Tibial artery (tissue), 4 donors: ENCODE data around the gene ZBTB7C.

ENCODE experiments used
- DNase-seq, 2 donors: peaks; one replicate each; pipeline ENCODE4 v3.0.0-alpha.2; 2019
- H3K27ac ChIP-seq, 2 donors: fragments of 200-600 bp; sonication (generic) in 1 of 2; 1 replicate in 1 of 2; 2 replicates in 1 of 2; pipeline ENCODE4 v1.5.1; 2018 to 2019; ENCODE audit warnings: mild to moderate bottlenecking in 1 of 2
- H3K27me3 ChIP-seq, 2 donors: fragments of 200-600 bp; sonication (generic) in 1 of 2; one replicate each; pipeline versions ENCODE4 v1.5.1 to v1.6.0; 2016 to 2019
- H3K36me3 ChIP-seq, 3 donors: fragments of 200-600 bp; sonication (generic) in 2 of 3; one replicate each; pipeline ENCODE4 v1.5.1; 2016 to 2019; ENCODE audit warnings: mild to moderate bottlenecking in 2 of 3
- H3K4me1 ChIP-seq, 4 donors: fragments of 200-600 bp; sonication (generic) in 2 of 4; 1 replicate in 3 of 4; 2 replicates in 1 of 4; pipeline ENCODE4 v1.5.1; 2016 to 2019
- H3K4me3 ChIP-seq, 2 donors: fragments of 200-600 bp; sonication (generic) in 1 of 2; 1 replicate in 1 of 2; 2 replicates in 1 of 2; pipeline ENCODE4 v1.5.1; 2018 to 2019; ENCODE audit warnings: mild to moderate bottlenecking in 2 of 2
- H3K9me3 ChIP-seq, 3 donors: fragments of 200-600 bp; sonication (generic) in 1 of 3; one replicate each; pipeline ENCODE4 v1.5.1; 2016 to 2019
- intact Hi-C: fragments of 100-400 bp; cut with DNase I; formaldehyde crosslinking; loops from one replicate; pipeline ENCODE4 v1.15.0; 2023; ENCODE audit warnings: low total_unique reads
- TF ChIP-seq, protein P1 (sequence below), 2 experiments: fragments of 200-600 bp in 1 of 2; fragments of 450-650 bp in 1 of 2; IDR thresholded peaks; one replicate each; pipeline ENCODE4 v1.5.1; 2017 to 2019; ENCODE audit warnings: antibody characterized with exemption in 2 of 2, mild to moderate bottlenecking in 1 of 2, moderate library complexity in 1 of 2

Gene ZBTB7C

DNA sequence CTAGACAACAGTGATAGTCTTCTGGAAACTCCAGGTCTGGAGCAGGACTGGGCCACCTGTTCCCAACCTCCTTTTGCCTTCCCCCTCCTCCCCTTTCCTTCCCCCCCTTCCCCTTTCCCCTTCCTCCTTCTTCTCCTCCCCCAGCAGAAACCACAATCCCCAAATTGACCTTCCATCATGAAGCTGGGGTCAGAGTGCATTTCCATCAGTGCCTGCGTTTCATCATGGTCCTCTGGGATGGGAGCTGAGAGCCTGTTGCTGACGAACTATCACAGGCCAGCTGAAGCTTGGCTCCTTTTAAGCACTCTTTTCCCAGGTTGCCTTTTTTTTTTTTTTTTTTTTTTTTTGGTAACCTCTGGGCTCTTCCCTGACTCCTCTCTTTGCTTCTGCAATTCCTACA, 426.1 kb downstream of the ZBTB7C start:
- H3K9me3 ChIP-seq, result no peaks in the 10 kb centered on the region
- DNase-seq, result no peak
- no peaks in the 10 kb centered on the region for H3K4me1 ChIP-seq
- H3K4me3 ChIP-seq, result no peak overlapping the region
- H3K36me3 ChIP-seq, result no peaks in the 10 kb centered on the region
- TF ChIP-seq, protein P1, sequence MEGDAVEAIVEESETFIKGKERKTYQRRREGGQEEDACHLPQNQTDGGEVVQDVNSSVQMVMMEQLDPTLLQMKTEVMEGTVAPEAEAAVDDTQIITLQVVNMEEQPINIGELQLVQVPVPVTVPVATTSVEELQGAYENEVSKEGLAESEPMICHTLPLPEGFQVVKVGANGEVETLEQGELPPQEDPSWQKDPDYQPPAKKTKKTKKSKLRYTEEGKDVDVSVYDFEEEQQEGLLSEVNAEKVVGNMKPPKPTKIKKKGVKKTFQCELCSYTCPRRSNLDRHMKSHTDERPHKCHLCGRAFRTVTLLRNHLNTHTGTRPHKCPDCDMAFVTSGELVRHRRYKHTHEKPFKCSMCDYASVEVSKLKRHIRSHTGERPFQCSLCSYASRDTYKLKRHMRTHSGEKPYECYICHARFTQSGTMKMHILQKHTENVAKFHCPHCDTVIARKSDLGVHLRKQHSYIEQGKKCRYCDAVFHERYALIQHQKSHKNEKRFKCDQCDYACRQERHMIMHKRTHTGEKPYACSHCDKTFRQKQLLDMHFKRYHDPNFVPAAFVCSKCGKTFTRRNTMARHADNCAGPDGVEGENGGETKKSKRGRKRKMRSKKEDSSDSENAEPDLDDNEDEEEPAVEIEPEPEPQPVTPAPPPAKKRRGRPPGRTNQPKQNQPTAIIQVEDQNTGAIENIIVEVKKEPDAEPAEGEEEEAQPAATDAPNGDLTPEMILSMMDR (IDR thresholded peaks at IDR 0.05), result no peak
- no peaks in the 10 kb centered on the region for H3K27me3 ChIP-seq
- intact Hi-C loops, result no loop called here
- H3K27ac ChIP-seq, result no peak overlapping the region

DNA sequence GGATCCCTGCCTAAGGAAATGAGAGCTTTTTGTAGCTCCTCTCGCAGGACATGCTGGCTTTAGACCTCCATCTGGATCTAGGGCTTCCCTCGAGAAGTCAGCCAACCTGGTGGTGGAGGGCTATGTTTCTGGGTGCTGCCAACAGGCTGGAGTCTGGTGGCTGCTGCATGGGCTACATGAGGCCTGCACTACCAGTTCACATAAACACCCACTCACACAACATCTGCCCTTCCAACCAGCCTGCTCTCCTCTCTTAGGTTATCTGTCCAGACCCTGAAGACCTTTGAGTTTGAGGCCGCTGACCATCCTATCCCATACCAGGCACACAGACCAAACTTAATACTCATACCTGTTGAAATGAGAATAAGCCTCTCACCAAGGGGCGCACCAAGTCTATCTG, 427.4 kb downstream of the ZBTB7C start:
- intact Hi-C loops, result no loop called here
- no peaks in the 10 kb centered on the region for H3K9me3 ChIP-seq
- TF ChIP-seq, protein P1 (IDR thresholded peaks at IDR 0.05), result no peak
- no peak overlapping the region for H3K4me3 ChIP-seq
- no peaks in the 10 kb centered on the region for H3K36me3 ChIP-seq
- no peak overlapping the region for H3K27ac ChIP-seq
- DNase-seq, result no peak
- H3K27me3 ChIP-seq, result no peaks in the 10 kb centered on the region
- no peaks in the 10 kb centered on the region for H3K4me1 ChIP-seq

DNA sequence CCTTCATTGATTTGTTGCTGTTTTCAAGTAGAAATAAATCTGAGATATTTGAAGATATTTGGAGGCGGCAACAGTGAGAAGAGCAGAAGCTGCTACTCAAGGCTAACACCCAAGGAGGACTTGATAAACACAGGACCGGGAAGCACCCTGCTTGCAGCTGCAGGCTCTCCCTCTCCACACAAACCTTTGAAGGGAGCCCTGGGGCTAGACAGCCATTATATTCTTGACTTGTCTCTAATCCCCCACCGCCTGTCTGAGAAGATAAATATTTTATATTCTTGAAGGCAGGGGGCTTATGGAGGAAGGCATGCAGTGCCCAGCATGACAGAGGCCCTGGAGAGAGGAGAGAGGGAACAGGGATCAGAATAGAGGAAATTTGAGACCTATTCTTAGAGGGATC, 427.9 kb downstream of the ZBTB7C start:
- H3K9me3 ChIP-seq, result no peaks in the 10 kb centered on the region
- no peak overlapping the region for H3K27ac ChIP-seq
- H3K4me3 ChIP-seq, result no peak overlapping the region
- DNase-seq, result no peak
- TF ChIP-seq, protein P1 (IDR thresholded peaks at IDR 0.05), result no peak
- intact Hi-C loops, result no loop called here
- no peaks in the 10 kb centered on the region for H3K4me1 ChIP-seq
- no peaks in the 10 kb centered on the region for H3K27me3 ChIP-seq
- H3K36me3 ChIP-seq, result no peaks in the 10 kb centered on the region

DNA sequence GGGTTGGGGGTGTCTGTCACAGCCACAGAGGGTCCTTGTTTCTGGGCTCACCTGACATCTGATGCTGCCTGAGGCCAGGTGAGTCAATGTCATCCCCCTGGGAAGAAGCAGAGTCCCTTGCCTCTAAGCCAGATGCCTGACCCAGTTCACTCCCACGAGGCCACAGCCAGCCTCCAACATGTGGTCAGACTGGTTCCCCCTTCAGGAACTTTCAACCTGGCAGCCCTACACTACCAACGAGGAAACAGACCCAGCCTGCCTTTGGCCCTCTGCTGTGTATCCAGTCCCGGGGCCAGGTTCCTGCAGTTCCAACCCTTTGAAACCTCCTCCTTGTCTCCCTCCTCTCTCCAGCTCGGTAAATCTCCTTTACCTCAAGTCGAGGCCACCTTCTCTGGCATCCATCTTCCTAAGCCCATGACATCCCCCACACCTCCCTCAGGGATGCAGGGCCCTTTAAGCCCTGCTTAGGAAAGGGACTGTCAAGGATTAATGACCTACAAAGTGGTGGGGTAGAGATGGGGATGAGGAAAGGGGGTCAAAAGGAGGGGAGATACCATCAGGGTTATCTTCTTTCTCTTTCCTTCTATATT, 429.5 kb downstream of the ZBTB7C start:
- Histone ChIP-seq H3K4me1 (no peaks in the 10 kb centered on the region), H3K4me3 (no peak overlapping the region), H3K27ac (no peak overlapping the region), H3K9me3 (no peaks in the 10 kb centered on the region), H3K36me3 (no peaks in the 10 kb centered on the region), H3K27me3 (no peaks in the 10 kb centered on the region)
- intact Hi-C loops, result no loop called here
- no peak for DNase-seq
- TF ChIP-seq, protein P1 (IDR thresholded peaks at IDR 0.05), result no peak

DNA sequence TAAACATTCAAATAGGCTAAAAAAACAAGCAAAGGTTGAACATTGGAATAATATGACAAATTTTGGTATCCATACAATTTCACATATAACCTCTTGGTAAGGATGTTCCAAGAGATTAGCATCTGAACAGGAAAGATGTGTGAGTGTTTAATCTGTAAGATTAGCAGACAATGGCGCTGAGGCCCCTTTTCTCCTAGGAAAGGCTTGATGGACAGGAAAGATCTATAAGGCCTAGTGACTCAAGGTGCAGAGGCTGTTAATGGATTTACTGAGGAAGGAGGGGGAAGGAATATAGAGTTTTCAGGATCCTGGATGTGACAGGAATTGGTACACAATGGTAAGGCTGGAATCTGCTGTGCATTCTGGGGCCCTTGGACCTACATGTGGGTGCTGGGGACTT, 430.6 kb downstream of the ZBTB7C start:
- DNase-seq, result no peak
- Histone ChIP-seq H3K4me3 (no peak overlapping the region), H3K36me3 (no peaks in the 10 kb centered on the region), H3K27ac (no peak overlapping the region), H3K27me3 (no peaks in the 10 kb centered on the region), H3K4me1 (no peaks in the 10 kb centered on the region), H3K9me3 (no peaks in the 10 kb centered on the region)
- intact Hi-C loops, result no loop called here
- TF ChIP-seq, protein P1 (IDR thresholded peaks at IDR 0.05), result no peak

DNA sequence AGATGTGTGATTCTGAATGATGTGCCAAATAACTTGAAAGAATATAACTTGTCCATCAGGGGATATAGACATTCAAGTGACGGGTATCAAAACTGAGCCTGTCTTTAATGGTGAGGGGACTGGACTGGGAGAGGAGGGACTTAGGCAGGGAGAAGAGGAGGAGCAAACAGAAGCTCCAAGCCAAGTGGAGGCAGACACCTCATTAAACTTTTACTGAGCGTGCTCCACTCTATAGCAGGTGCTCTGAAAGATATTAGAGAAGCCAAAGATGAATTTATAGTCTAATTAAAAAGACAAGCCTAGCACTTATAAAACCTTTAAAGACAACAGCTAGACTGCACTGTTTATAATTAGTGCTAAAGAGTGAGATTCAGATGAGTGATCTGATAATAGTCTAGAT, 431.0 kb downstream of the ZBTB7C start:
- no peaks in the 10 kb centered on the region for H3K27me3 ChIP-seq
- TF ChIP-seq, protein P1 (IDR thresholded peaks at IDR 0.05), result no peak
- DNase-seq, result no peak
- no peaks in the 10 kb centered on the region for H3K36me3 ChIP-seq
- no peaks in the 10 kb centered on the region for H3K9me3 ChIP-seq
- no peak overlapping the region for H3K4me3 ChIP-seq
- intact Hi-C loops, result no loop called here
- no peaks in the 10 kb centered on the region for H3K4me1 ChIP-seq
- no peak overlapping the region for H3K27ac ChIP-seq
